ENCODE measurements around the gene CES4A. TPM values are rescaled to one million over a fixed set of nuclear protein-coding genes. Genes with fewer than 3 reads are reported as not detected.

CES4A gene
- total and polyA plus RNA-seq, 2 of the 13 experiments (the other 11 are each of a cell fraction or from before 2014, with no cell fraction given) = 0.09 to 0.17 TPM

GRCh38 chr16:66961065-66961744, 27.2 kb upstream of the CES4A start, which contains the start of gene CES3 (continued):
- TF ChIP-seq POGZ (CRISPR knock-in tag; IDR thresholded peaks at IDR 0.05) = no peak
- TF ChIP-seq IRF2 (CRISPR knock-in tag; IDR thresholded peaks at IDR 0.05) = peak; percentile 51; the same call in 1 of the 2 replicates
- TF ChIP-seq MAZ (IDR thresholded peaks at IDR 0.05; ENCODE audit: borderline replicate concordance, low read depth, low read length) = no peak; the same call in 1 of the 2 replicates
- peak; percentile 37; the same call in 1 of the 2 replicates for TF ChIP-seq MAZ (CRISPR knock-in tag; IDR thresholded peaks at IDR 0.05; ENCODE audit: low read depth)
- no peak; the same call in 1 of the 2 replicates for TF ChIP-seq ZBTB34 (CRISPR knock-in tag; IDR thresholded peaks at IDR 0.05)
- no peak; the same call in 1 of the 2 replicates for TF ChIP-seq EEA1 (CRISPR knock-in tag; IDR thresholded peaks at IDR 0.05; ENCODE audit: borderline replicate concordance)
- no peak for TF ChIP-seq ZFYVE20 (CRISPR knock-in tag; IDR thresholded peaks at IDR 0.05; ENCODE audit: borderline replicate concordance, low read depth)
- TF ChIP-seq BCL6 (CRISPR knock-in tag; IDR thresholded peaks at IDR 0.05) = no peak
- no peak for TF ChIP-seq TBX3 (IDR thresholded peaks at IDR 0.05; ENCODE audit: borderline replicate concordance)
- peak; percentile 48; the same call in 1 of the 2 replicates for TF ChIP-seq KDM5B (CRISPR knock-in tag; IDR thresholded peaks at IDR 0.05; ENCODE audit: borderline replicate concordance)
- TF ChIP-seq ZNF232 (CRISPR knock-in tag; IDR thresholded peaks at IDR 0.05; ENCODE audit: borderline replicate concordance) = peak; percentile 35; the same call in 1 of the 2 replicates
- no peak for TF ChIP-seq ZBTB40 (IDR thresholded peaks at IDR 0.05)
- no peak for TF ChIP-seq ZBTB40 (CRISPR knock-in tag; IDR thresholded peaks at IDR 0.05)
- no peak for TF ChIP-seq TSC22D2 (CRISPR knock-in tag; IDR thresholded peaks at IDR 0.05; ENCODE audit: borderline replicate concordance)
- TF ChIP-seq NPAS2 (CRISPR knock-in tag; IDR thresholded peaks at IDR 0.05; ENCODE audit: borderline replicate concordance) = no peak
- TF ChIP-seq HDAC6 (IDR thresholded peaks at IDR 0.05; ENCODE audit: low read depth, low read length) = no peak
- no peak for TF ChIP-seq SRSF4 (IDR thresholded peaks at IDR 0.05; ENCODE audit: low read depth, low read length, poor library complexity, severe bottlenecking)
- 0 out of 2 replicates have a peak, but pooled peaks have one; percentile 62 for TF ChIP-seq ZNF337 (CRISPR knock-in tag; IDR thresholded peaks at IDR 0.05; ENCODE audit: borderline replicate concordance, low read depth)
- no peak for TF ChIP-seq ZNF839 (CRISPR knock-in tag; IDR thresholded peaks at IDR 0.05; ENCODE audit: borderline replicate concordance)
